Osteoblast (primary cell): ENCODE results near the gene SHISA6. TPM values are rescaled to one million over a fixed set of nuclear protein-coding genes. Genes with fewer than 3 reads are reported as not detected.

Experiments
- DNase-seq: peaks from one replicate; pipeline ENCODE4 v3.0.0; 2011; ENCODE audit warnings: low spot score, mixed read lengths; ENCODE audit not compliant: insufficient read length; ENCODE audit errors: missing footprints
- H2AFZ ChIP-seq: 2 replicates; pipeline ENCODE4 v1.6.0; 2011; ENCODE audit warnings: mild to moderate bottlenecking, low read length
- H3K27ac ChIP-seq: 2 replicates; pipeline ENCODE4 v1.5.1; 2011; ENCODE audit warnings: mild to moderate bottlenecking, low read depth, low read length, moderate library complexity
- H3K27me3 ChIP-seq: 2 replicates; pipeline ENCODE4 v1.6.0; 2012; ENCODE audit warnings: mild to moderate bottlenecking, control low read depth, inconsistent platforms, low read length, moderate library complexity; ENCODE audit not compliant: insufficient read depth
- H3K36me3 ChIP-seq: 2 replicates; pipeline ENCODE4 v1.5.1; 2011; ENCODE audit warnings: mild to moderate bottlenecking, low read length, control low read depth, moderate library complexity; ENCODE audit not compliant: insufficient read depth
- H3K4me1 ChIP-seq: 2 replicates; pipeline ENCODE4 v1.5.1; 2011; ENCODE audit warnings: mild to moderate bottlenecking, low read length, control low read depth, moderate library complexity; ENCODE audit not compliant: insufficient read depth
- H3K4me2 ChIP-seq: 2 replicates; pipeline ENCODE4 v1.6.0; 2011; ENCODE audit warnings: mild to moderate bottlenecking, low read length; ENCODE audit not compliant: insufficient read depth
- H3K4me3 ChIP-seq: fragments of 200-600 bp; sonication (generic); 3 replicates; pipeline ENCODE4 v1.5.1; 2012; ENCODE audit warnings: mild to moderate bottlenecking, low read length, inconsistent platforms; ENCODE audit not compliant: insufficient read depth
- H3K79me2 ChIP-seq: 2 replicates; pipeline ENCODE4 v1.6.0; 2012; ENCODE audit warnings: mild to moderate bottlenecking, low read length, control low read depth, inconsistent platforms; ENCODE audit not compliant: insufficient read depth
- H3K9me3 ChIP-seq: 2 replicates; pipeline ENCODE4 v1.5.1; 2011; ENCODE audit warnings: low read depth, low read length, control low read depth
- H4K20me1 ChIP-seq: 2 replicates; pipeline ENCODE4 v1.6.0; 2012; ENCODE audit warnings: mild to moderate bottlenecking, low read length, control low read depth; ENCODE audit not compliant: insufficient read depth
- CTCF ChIP-seq: IDR thresholded peaks from 2 replicates; pipeline ENCODE4 v1.5.1; 2011; ENCODE audit warnings: mild to moderate bottlenecking, low read depth, low read length, moderate library complexity; ENCODE audit errors: extremely low read depth
- total RNA-seq: library from RNA; depleted of rRNA; stranded (reverse); fragments of >200 nt; gene quantifications from 2 replicates; pipeline ENCODE4 v1.2.3, GENCODE V29; 2012

Gene SHISA6
- total RNA-seq, 1 donor: not detected

GRCh38 chr17:11418342-11418741 lies 177.3 kb downstream of the SHISA6 start:
- no peak for TF ChIP-seq CTCF
- Histone ChIP-seq H3K27ac (no peak overlapping the region), H2AFZ (no peak overlapping the region), H3K36me3 (no peaks in the 10 kb centered on the region), H3K27me3 (no peaks in the 10 kb centered on the region), H3K4me1 (no peaks in the 10 kb centered on the region), H4K20me1 (no peaks in the 10 kb centered on the region), H3K79me2 (no peaks in the 10 kb centered on the region), H3K9me3 (no peaks in the 10 kb centered on the region), H3K4me3 (no peak overlapping the region), H3K4me2 (no peak overlapping the region)
- DNase-seq: no peak

- Histone ChIP-seq H3K27ac (no peak overlapping the region), H2AFZ (no peak overlapping the region), H4K20me1 (no peaks in the 10 kb centered on the region), H3K79me2 (no peaks in the 10 kb centered on the region), H3K9me3 (no peaks in the 10 kb centered on the region), H3K27me3 (no peaks in the 10 kb centered on the region), H3K4me1 (no peaks in the 10 kb centered on the region), H3K4me3 (no peak overlapping the region), H3K36me3 (no peaks in the 10 kb centered on the region), H3K4me2 (no peak overlapping the region)
- TF ChIP-seq CTCF: no peak
- no peak for DNase-seq
Measured at GRCh38 chr17:11430751-11431150, 189.7 kb downstream of the SHISA6 start.

- no peak overlapping the region for H3K4me3 ChIP-seq
- no peaks in the 10 kb centered on the region for H3K4me1 ChIP-seq
- no peak for TF ChIP-seq CTCF
- H3K27ac ChIP-seq: no peak overlapping the region
- no peaks in the 10 kb centered on the region for H3K79me2 ChIP-seq
- DNase-seq: no peak
- no peaks in the 10 kb centered on the region for H3K36me3 ChIP-seq
- no peak overlapping the region for H2AFZ ChIP-seq
- H3K27me3 ChIP-seq: no peaks in the 10 kb centered on the region
- peaks cover 8% of the 10 kb centered on the region for H3K9me3 ChIP-seq
- no peak overlapping the region for H3K4me2 ChIP-seq
- H4K20me1 ChIP-seq: no peaks in the 10 kb centered on the region
Measured at GRCh38 chr17:11438673-11439072, 197.7 kb downstream of the SHISA6 start.

GRCh38 chr17:11441004-11441403 lies 200.0 kb downstream of the SHISA6 start:
- Histone ChIP-seq H3K27ac (no peak overlapping the region), H3K36me3 (no peaks in the 10 kb centered on the region), H2AFZ (no peak overlapping the region), H3K4me1 (no peaks in the 10 kb centered on the region), H3K27me3 (no peaks in the 10 kb centered on the region), H3K79me2 (no peaks in the 10 kb centered on the region), H3K9me3 (peaks cover 8% of the 10 kb centered on the region), H3K4me3 (no peak overlapping the region), H3K4me2 (no peak overlapping the region), H4K20me1 (no peaks in the 10 kb centered on the region)
- DNase-seq: no peak
- no peak for TF ChIP-seq CTCF
